ENCODE results near the gene PPP2R2B.

The PPP2R2B gene

DNA sequence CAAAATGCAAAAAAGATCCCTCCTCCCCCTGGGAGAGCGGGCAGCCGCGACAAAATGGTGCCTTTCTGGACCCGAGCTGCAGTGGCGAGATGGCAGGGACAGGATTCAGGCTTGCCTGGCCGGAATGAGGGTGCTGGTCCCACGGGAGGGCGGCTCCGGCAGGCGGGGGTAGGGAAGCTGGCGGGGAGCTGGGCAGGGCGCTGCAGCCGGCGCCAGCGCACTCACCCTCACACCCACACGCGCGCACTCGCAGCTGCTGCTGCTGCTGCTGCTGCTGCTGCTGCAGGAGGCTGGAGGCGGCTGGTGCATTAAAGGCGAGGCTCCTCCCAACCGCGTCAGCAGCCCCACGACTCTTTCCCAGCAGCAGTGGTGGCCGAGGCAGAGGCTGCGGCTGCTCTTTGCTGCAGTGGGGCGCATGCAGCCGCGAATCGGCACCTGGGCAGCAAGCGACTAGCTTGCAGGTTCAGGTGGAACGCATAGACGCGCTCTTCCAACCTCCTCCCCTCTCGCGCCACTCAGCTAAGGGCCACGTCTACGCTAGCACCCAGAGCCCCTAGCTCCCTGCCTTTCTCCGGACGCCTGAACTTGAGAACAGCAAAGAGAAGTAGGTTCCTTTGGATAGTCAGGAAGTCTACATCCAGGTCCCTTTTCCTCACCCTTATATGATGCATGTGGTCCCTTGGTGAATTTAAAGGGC is at the start of gene PPP2R2B:
PPP2R2B (minus strand) TSS at position 282 of the 697 bp plus-strand sequence.
- peak; percentile 72 for DNase-seq (ENCODE audit: low spot score)

- no peak for DNase-seq (ENCODE audit: low spot score)
Measured at GRCh38 chr5:146924132-146924531, 45.6 kb upstream of the PPP2R2B start.

- no peak for DNase-seq (ENCODE audit: low spot score)
Measured at GRCh38 chr5:146921225-146921624, 42.7 kb upstream of the PPP2R2B start.

- DNase-seq (ENCODE audit: low spot score), result no peak
Measured at GRCh38 chr5:146920351-146920881, 41.9 kb upstream of the PPP2R2B start.

- DNase-seq (ENCODE audit: low spot score), result no peak
Measured at GRCh38 chr5:146919304-146919703, 40.7 kb upstream of the PPP2R2B start.

GRCh38 chr5:146917931-146918330 is 39.4 kb upstream of the PPP2R2B start:
- no peak for DNase-seq (ENCODE audit: low spot score)

GRCh38 chr5:146912874-146913273 is 34.3 kb upstream of the PPP2R2B start:
- DNase-seq (ENCODE audit: low spot score), result no peak

DNA sequence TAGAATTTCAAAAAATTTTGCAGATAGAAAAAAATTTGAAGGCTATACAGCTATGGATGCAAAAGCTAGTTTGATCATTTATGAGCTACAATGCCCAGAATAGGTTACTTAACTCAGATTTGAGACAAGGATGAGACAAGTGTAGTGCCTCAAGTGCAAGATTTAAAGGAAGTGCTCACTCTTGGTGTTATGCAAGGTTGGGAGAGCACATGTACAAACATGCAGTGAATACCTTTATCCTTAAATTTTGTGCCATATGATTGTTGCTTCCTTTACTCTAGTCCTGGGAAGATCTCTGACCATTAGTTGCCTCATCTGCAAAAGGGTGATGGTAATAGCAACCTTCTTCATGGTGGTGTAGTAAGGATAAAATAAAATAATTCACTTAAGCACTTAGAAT is 31.7 kb upstream of the PPP2R2B start:
- DNase-seq (ENCODE audit: low spot score), result no peak

- DNase-seq (ENCODE audit: low spot score), result no peak
Measured at GRCh38 chr5:146909255-146910068, 30.9 kb upstream of the PPP2R2B start.

DNA sequence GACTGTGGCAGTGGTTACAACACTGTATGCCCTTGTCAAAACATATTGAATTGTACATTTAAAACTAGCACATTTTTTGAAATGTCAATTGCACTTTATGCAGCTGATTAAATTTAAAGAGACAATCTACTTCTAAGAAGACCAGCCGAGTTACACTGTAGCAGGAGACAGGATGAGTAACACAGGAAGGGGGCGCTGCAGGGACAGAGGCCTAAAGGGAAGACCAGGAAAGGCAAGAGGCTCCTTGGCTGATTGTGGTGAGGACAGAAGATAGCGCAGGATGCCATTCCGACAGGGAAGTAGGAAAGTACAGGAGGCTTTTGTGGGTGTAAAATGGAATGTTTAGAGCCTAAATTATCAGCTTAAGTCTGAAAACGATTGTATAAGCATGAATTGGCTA is 28.2 kb upstream of the PPP2R2B start:
- no peak for DNase-seq (ENCODE audit: low spot score)

GRCh38 chr5:146904890-146905289 is 26.3 kb upstream of the PPP2R2B start:
- DNase-seq (ENCODE audit: low spot score), result no peak

DNA sequence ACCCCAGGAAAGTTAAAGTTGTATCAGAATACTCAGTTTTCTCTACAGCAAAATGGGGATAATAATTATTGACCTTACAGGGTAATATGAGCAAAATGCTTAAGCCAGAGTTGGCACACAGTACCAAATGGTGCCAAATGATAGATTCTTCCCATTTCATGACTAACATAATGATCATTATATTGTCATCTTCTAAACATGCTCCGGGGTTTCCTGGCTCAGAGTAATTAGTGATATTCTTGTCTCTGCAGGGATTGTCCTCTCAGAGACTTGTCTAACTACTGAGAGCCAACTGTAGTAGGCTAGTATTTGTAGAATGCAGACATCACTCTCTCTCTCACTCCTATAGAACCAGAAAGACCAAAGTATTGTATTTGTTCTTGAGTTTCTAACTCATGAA is 25.2 kb upstream of the PPP2R2B start:
- DNase-seq (ENCODE audit: low spot score), result no peak

DNA sequence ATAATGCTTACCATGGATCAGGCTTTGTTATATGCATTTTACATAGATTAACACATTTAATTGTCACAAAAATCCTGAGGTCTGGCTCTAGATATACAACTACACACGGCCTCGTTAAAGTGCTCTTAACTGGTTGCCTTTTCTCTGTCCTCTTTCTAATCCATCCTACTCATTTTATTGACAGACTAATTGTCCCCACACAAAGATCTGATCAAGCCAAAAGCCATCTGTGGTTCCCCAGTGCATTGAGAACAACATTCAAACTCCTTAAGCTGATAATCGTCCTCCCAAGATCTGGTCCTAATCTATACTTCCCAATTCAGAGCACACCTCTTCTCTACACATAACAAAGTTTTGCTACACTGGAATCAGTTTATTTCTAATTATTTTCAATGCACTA is 23.9 kb upstream of the PPP2R2B start:
- DNase-seq (ENCODE audit: low spot score), result no peak

- peak; percentile 66 for DNase-seq (ENCODE audit: low spot score)
Measured at GRCh38 chr5:146897061-146897460, 18.5 kb upstream of the PPP2R2B start.

DNA sequence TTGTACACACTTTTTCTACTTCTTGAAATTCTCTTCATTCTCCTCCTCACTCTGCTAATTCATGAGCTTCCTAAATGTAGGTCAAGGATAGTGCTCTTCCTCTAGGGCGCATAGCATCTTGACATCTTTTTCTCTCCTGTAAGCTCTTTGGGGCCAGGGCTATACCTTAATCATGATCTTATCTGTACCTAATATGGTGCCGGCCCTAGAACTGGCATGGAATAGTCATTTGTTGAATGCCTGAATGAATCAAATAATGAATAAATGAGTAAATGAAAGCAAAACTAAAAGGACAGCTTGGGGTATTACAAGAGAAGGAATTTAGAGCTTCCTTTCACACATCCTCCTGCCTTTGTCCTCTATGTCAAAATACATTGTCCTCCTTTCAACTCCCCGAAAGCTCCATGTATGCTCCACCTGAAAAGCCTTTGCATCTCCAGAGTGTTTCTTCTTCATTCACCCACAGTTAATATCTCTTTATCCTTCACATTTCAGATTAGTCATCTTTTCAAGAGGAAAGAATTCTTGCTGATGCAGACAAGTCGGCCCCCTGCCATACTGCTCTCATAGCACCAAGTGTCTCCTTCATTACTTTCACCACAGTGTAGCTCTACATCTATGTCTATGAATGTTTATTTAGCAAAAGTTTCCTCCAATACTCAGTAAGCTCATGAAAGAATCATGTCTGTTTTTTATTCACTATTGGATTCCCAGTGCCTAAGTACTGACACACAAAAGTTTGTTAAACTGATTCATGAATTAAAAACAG is 16.4 kb upstream of the PPP2R2B start:
- DNase-seq (ENCODE audit: low spot score), result no peak

- DNase-seq (ENCODE audit: low spot score), result no peak
Measured at GRCh38 chr5:146893991-146894390, 15.4 kb upstream of the PPP2R2B start.

- DNase-seq (ENCODE audit: low spot score), result no peak
Measured at GRCh38 chr5:146892231-146892630, 13.7 kb upstream of the PPP2R2B start.

DNA sequence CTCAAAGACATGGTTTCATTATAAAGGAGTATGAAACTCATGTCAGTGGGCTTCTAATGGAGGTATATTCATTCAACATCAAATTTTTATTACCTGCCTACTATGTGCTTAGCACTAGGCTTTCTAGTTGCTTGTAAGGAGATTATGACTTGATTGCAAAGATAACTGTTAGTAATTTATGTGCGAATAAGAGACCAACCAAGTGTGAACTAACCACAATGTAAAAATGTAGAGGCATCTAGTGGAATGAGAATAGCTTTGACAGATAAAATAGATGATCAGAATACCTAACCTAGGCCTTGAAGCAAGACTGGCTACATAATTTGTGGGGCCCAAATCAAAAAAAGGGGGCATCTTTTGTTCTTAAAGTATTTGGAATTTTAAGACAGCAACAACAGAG is 13.0 kb upstream of the PPP2R2B start:
- DNase-seq (ENCODE audit: low spot score), result no peak

- DNase-seq (ENCODE audit: low spot score), result no peak
Measured at GRCh38 chr5:146890731-146891440, 12.3 kb upstream of the PPP2R2B start.

- DNase-seq (ENCODE audit: low spot score), result no peak
Measured at GRCh38 chr5:146890066-146890465, 11.5 kb upstream of the PPP2R2B start.

DNA sequence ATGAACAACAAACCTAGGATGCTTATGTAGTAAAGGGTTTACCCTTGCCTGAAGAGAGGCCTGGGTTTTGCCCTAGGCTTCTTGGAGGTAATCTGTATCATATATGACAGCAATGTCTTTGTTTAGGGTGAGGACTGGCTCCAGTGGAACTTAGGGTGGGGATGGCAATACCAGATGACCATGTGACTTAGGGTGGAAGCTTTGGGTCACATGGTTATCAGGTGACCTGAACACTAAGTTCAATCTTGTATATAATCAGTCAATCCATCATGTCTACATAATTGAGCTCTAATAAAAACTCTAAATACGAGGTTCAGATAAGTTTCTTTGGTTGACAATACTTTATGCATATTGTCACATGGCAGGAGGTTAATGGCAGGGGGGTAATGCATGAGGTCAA is 10.6 kb upstream of the PPP2R2B start:
- no peak for DNase-seq (ENCODE audit: low spot score)

All from putamen (tissue), 1 donor.